NCI-H2196 treated with DMSO at 0.1 percent for 48 hours (cell line): ENCODE results near the gene CASZ1.

Experiments used
- DNase-seq: peaks from one replicate; lab custom pipeline; 2025; ENCODE audit not compliant: unreplicated experiment; lab: John Stamatoyannopoulos, UW

CASZ1 gene

DNA sequence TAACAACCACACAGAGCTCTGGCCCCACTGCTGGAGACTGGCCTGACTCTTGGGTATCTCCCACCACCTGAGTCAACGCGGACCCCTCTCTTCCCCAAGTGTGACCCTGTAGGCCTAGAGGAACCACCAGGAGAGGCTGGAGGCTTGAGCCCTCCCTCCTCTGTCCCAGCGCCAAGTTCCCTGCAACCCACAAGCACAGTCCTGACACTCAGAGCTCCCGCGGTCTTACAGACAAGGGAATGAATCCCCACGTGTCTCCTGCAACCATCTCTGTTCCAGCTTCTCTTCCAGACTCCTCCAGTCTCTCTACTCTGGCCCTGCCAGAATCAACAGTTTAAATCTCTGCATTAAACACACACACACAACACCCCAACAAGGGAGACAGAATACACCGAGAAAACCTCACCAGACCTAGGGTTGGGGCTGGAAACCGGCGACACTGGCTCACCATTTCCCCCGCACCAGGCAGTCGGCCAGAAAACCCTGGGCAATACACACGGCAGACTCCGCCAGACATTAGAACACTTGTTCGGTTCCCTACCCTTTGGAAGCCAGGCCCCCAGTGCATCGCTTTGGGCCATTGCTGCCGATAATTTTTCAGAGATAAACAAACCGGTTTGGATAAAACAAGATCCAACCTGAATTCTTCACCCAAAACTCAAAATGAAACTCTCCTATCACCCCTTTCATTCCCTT is 21.7 kb downstream of the CASZ1 start:
- no peak for DNase-seq

- DNase-seq, result no peak
These were observed 22.4 kb downstream of the CASZ1 start for GRCh38 chr1:10773851-10774614.

- no peak for DNase-seq
These were observed 23.1 kb downstream of the CASZ1 start for GRCh38 chr1:10773376-10773775.

DNA sequence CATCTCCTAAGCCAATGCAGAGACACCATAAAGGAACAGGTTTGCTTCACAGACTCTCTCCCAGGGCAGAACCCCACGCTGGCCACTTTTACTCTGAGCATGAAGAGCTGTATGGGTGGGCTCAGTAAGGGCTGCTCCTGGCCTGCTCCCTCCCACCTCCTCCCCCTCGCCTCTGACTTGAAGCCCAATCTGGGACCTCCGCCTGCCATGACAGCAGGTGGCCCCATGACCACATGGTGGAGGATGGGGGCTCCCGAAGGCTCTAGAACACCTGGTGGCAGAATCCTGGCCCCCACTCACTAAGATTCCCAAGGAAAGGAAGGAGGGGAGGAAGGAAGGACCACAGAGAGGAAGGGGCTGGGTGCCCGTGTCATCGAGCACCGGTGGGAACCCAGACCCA is 23.7 kb downstream of the CASZ1 start:
- DNase-seq, result no peak

DNA sequence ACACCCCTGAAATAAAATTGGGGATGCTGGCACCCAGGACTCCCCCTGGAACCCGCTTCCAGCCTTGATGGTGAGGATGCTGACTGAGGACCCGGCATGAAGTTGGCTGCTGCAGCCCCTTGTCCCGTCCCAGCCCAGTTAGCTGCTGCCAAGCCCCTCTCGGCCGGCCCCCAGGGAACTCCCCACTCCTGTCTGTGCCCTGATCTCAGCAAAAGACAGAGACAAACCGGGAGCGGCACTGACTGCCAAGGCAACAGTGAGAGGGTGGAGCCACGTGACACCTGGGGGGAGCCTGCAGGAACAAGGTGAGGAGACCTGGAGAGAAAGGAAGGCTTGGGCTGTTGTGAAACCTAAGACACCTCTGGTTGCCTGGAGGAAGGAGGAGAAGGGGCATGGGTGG is 24.7 kb downstream of the CASZ1 start:
- no peak for DNase-seq

DNA sequence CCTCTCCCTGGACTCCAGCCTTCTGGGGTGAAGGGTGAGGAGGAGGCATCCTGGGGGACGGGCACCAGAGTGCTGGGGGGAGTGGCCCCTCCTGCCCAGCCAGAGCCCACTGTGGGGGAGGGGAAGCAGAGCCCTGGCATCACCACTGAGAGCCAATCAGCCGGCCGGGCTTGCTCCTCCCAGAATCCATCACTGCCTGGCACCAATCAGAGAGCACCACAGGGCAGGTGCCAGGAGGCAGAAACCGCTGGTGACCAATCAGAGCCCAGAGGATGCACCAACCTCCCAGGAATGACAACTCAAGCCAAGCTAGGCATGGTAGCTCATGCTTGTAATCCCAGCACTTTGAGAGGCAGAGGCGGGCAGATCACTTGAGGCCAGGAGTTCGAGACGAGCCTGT is 27.9 kb downstream of the CASZ1 start:
- DNase-seq, result no peak

DNA sequence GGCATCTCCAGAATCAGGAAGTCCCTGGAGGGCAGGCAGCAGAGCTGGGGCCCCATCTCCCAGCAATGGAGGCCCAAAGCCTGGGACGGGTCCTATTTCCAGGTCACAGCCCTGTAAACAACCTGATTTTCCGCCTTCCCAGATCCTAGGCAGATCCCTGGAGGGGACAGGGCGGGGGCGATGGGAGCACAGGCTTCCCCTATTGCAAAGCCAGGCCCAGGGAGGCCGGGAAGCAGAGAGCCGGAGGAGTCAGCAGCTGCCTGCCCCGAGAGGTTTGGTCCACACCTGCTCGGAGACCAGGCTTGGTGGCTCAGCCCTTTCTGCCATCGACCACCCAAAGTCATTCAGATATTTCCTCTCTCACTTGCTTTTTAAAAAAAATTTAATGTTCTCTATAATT is 29.2 kb downstream of the CASZ1 start:
- no peak for DNase-seq

DNA sequence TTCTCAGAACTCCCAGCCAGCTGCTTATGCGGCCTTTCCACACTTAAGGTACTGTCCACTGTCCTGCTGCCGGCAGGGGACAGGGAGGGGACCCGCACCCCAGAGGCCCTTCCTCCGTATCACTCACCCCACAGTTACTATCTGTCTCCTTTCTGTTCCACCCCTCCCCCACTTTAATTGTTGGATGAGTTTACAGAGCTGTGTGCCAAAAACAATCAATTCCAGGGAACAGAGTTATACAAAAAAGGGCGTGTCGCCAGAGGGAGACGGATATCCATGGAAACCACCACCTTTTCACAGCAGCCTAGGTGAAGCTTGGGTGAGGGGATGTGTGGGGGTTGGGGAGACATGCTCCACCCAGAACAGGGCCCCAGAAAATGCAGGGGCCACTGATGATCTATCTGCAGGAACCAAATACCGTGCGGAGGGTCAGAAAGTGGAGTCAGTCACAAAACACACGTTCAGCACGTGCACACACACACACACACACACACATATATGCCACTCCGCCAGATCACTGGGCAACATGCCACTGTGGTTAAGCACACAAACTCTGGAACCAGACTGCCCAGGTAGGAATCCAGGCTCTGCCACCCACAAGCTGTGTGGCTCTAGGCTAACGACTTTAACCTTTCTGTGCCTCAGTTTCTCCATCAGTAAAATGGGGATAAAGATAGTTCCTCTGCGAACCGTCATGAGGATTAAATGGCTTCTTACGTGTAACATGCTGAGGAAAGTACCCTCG is 30.5 kb downstream of the CASZ1 start:
- DNase-seq, result peak; percentile 67

GRCh38 chr1:10765304-10765703 is 31.1 kb downstream of the CASZ1 start:
- DNase-seq, result no peak

DNA sequence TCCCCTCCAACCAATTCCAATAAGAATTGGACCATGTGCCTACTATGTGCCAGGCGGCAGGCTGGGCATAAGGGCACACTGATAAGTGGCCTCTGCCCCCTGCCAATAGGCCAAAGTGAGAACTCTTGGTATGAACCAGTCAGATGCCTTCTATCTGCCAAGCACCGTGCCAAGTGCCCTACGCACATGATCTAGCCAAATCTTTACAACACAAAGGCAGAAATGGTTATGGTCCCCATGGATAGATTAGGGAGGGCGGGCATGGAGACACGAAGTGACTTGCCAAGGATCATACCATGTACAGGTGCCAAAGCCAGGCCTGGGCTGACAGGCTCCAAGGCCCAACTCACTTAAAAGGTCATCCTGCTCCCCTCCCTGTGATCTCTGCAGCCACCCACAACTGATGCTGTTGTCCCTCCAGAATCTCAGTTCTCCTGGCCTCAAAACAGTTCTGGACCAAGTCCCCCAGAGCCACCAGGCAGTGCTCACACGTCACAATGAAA is 32.1 kb downstream of the CASZ1 start:
- no peak for DNase-seq

DNA sequence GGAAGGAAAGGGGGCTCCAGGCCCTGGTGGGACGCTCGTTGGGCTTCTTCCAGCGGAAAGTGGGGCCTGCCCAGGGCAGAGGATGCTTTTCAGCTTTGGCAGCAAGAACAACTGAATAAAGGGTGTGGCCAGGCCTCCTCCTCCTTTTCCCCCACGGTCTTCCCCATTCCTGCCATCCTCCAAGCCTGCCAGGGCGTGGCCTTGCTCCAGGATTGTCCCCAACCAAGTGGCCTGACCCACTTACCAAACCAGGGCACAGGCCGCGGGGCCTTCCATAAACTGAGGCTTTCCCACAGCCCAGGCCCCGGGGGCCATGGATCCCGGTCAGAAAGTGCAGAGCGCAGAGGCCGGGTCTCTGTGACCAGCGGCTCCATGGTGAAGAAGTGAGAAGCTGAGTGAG is 33.6 kb downstream of the CASZ1 start:
- DNase-seq, result no peak

DNA sequence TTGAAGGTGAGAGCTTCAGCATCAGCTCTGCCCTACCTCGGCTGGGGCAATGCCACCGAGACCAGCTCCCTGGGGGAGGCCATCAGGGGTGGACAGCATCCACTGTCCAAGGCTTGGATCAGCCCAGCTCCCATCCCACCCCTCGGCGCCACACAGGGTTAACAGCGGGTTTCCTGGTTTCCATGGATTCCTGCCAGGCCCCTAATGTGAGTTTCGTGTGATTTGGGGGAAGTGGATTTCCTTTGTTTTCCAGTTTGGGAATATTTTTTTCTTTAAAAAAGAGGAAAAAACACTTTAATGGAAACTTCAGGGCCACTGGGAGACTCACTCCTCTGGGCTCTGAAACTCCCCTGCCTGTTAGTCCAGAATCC is 34.3 kb downstream of the CASZ1 start:
- DNase-seq, result no peak

- no peak for DNase-seq
These were observed 34.8 kb downstream of the CASZ1 start for GRCh38 chr1:10761503-10762152.

- DNase-seq, result no peak
These were observed 35.6 kb downstream of the CASZ1 start for GRCh38 chr1:10760566-10761502.

DNA sequence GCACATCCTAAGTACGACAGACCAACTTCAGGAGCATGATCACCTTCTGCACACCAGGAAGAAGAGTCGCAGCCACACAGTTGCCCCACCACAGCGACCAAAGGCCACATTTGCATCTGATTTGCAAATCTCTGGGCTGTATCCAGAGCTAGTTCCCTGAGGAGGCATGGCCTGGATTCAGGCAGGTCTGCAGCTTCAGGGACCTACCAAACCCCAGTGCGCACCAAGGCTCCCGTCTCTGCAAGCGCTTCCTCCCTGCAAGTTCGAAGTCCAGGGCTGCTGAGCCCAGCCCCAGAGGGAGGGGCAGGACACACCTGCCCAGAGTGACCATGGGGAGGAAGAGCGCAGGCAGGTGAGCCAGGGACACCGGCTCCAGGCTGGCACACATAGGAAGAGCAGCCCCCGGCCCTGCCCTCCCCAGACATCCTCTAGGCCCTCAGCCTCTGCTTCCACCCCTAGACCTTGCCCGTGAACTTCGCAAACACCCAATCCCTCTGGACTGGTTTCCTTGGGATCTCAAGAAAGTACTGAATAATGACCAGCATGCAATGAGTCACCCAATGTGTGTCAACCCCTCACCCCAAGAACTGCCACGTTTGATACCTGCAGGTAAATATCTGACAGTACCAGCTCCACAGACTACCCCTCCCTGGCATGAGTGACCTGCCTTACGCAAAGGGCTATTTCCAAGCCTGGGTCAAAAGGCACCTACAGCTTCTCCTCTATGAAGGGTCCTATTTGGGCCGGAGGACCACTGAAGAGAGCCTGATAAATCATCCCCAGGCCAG is 36.8 kb downstream of the CASZ1 start:
- no peak for DNase-seq

- DNase-seq, result no peak
These were observed 39.6 kb downstream of the CASZ1 start for GRCh38 chr1:10756842-10757241.

DNA sequence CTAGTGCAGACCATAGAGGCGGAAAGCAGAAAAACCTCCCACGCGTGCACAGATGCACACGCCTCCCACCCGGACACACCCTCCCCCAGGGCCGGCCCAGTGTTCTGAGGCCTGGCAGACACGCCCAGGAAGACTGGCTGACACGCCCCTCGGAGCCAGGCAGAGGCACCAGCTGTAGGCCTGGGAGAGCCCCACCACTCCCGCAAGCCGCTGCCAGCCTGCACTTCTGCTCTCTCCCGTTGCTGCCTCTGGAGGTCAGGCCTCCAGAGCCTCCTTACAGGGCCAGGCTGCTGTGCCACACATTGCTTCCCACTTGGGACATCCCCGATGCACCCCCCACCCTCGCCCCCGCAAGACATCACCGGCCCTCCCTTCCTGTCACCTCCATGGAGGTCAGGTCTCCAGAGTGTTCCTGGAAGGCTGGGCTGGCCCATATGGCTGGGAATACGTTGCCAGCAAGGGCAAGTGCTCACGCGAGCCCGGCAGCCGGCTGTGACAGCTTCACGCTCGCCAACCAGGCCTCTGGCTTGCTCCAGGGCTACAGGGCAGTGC is 40.4 kb downstream of the CASZ1 start:
- peak; percentile 51 for DNase-seq

DNA sequence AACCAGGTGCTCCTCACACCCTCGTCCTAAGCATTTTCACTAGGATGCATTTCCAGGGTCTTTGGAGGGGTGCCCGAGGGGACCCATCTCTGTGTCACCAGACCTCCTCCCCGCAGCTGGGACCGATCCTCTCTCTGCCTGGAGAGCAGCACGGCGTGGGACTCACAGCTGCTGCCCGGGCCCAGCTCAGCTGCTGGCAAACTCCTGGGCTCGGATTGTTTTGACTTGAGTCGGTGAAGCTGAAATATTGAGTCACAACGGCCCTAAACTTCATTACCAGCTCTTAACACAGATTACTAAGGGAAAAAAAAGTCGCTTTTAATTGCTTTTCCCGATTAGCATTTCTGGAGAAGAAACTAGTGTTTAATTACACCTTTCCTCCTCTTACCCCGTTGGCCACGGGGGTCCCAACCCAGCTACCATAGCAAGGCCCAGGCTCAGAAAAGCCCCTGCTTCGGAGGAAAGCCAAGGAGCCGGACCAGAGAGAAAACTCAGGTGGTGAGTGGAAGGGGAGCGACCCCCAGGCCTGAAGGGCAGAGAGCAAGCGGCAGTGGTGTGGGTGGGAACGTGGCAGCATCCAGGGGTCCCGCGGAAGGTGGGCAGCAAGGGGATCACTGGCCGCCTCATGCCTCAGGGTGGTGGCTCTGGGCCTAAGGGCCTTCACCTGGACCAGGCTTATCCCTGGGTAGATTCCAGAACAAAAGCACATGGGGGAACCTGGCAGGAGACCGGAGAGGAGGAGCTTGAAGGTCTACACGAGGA is 41.7 kb downstream of the CASZ1 start:
- DNase-seq, result no peak
